ENCODE results near the gene P4HB. TPM values are rescaled to one million over a fixed set of nuclear protein-coding genes. Genes with fewer than 3 reads are reported as not detected.

Gene P4HB
- total and polyA plus RNA-seq, 2 donors (not counting 1 experiment from before 2014, with no cell fraction given) = 37.4 to 191 TPM

GRCh38 chr17:81858967-81859905, 1.1 kb downstream of the P4HB start:
- CTCF ChIA-PET = no interaction called here
- POLR2A ChIA-PET = interaction anchor here (1.6 kb wide), 1 partner anchor 25 kb away, joined by 4 read pairs; no protein-coding TSS in a partner anchor
- Histone ChIP-seq H3K4me1 (ENCODE audit: control insufficient read depth in 2 of 2, insufficient read depth in 2 of 2, low read length in 2 of 2) (peaks cover 17 to 26% of the 10 kb centered on the region in 2 donors), H3K9me3 (ENCODE audit: control extremely low read depth in 1 of 3, control insufficient read depth in 2 of 3, insufficient read depth in 1 of 3, low read length in 2 of 3) (no peaks in the 10 kb centered on the region), H3K9ac (ENCODE audit: low read length) (peak overlapping the region; percentile 84), H3K27ac (ENCODE audit: low read length in 2 of 2) (peak overlapping the region in 1 of 2 donors; percentile 85), H3K36me3 (replicated peaks in 1 of 2; ENCODE audit: control extremely low read depth in 1 of 2, control insufficient read depth in 1 of 2, extremely low read depth in 1 of 2, insufficient read depth in 2 of 2, low read length in 1 of 2) (peaks cover 4 to 28% of the 10 kb centered on the region in 2 experiments), H4K20me1 (ENCODE audit: control insufficient read depth, insufficient read depth, low read length, poor library complexity, severe bottlenecking) (peaks cover 33% of the 10 kb centered on the region), H3K4me2 (replicated peaks; ENCODE audit: low read depth, low read length, poor library complexity, severe bottlenecking) (peak overlapping the region; percentile 87), H3K27me3 (replicated peaks in 1 of 4; ENCODE audit: control extremely low read depth in 1 of 4, control insufficient read depth in 3 of 4, insufficient read depth in 4 of 4, low read length in 3 of 4) (no peaks in the 10 kb centered on the region), H3K79me2 (ENCODE audit: control insufficient read depth, insufficient read depth, low read length) (peaks cover 52% of the 10 kb centered on the region), H2AFZ (ENCODE audit: insufficient read depth, low read depth, low read length, poor library complexity, severe bottlenecking) (peak overlapping the region; percentile 76), H3K4me3 (ENCODE audit: control extremely low read depth in 1 of 5, extremely low read depth in 1 of 5, insufficient read depth in 1 of 5, low read depth in 2 of 5, low read length in 4 of 5) (peak overlapping the region; percentile 58 to 80 (median 74))
- ATAC-seq (ENCODE audit: low read depth) (no peak), DNase-seq (peak; percentile 26)
- Mint-ChIP-seq H3K27me3 (no peaks in the 10 kb centered on the region), H3K9me3 (ENCODE audit: insufficient read depth) (no peaks in the 10 kb centered on the region), H3K27ac (peak overlapping the region; percentile 73), H3K4me3 (peak overlapping the region; percentile 90), H3K4me1 (peaks cover 32% of the 10 kb centered on the region)
- WGBS (ENCODE audit: insufficient coverage) = 77% methylated on average over 22 of the region's 23 CpGs
- intact Hi-C loops (cut with micrococcal nuclease) = no loop called here
- no peak for TF ChIP-seq CTCF (IDR thresholded peaks at IDR 0.05)
- no peak for TF ChIP-seq EZH2 (IDR thresholded peaks at IDR 0.05; ENCODE audit: borderline replicate concordance, insufficient read depth, low read depth, low read length, poor library complexity, severe bottlenecking)

Measured in B cell (primary cell).